ENCODE measurements around the gene ANKRD13B.

Gene ANKRD13B

GRCh38 chr17:29570521-29570920 is 22.4 kb upstream of the ANKRD13B start:
- peaks cover 7% of the 10 kb centered on the region for H3K4me1 ChIP-seq (ENCODE audit: control insufficient read depth, low read depth, low read length)
- peaks cover 46% of the 10 kb centered on the region for H3K27me3 ChIP-seq (ENCODE audit: control insufficient read depth, insufficient read depth, low read length)
- no peak overlapping the region for H3K9ac ChIP-seq (ENCODE audit: low read length)
- no peak overlapping the region for H3K27ac ChIP-seq (ENCODE audit: low read length)
- no peaks in the 10 kb centered on the region for H3K9me3 ChIP-seq (ENCODE audit: control insufficient read depth, low read depth, low read length)
- H3K36me3 ChIP-seq (ENCODE audit: control insufficient read depth, low read depth, low read length) = no peaks in the 10 kb centered on the region
- H3K4me3 ChIP-seq (ENCODE audit: low read length) = no peak overlapping the region

GRCh38 chr17:29571486-29571882 is 21.4 kb upstream of the ANKRD13B start:
- Histone ChIP-seq H3K36me3 (ENCODE audit: control insufficient read depth, low read depth, low read length) (peaks cover 6% of the 10 kb centered on the region), H3K27ac (ENCODE audit: low read length) (no peak overlapping the region), H3K4me1 (ENCODE audit: control insufficient read depth, low read depth, low read length) (peaks cover 3% of the 10 kb centered on the region), H3K27me3 (ENCODE audit: control insufficient read depth, insufficient read depth, low read length) (peaks cover 36% of the 10 kb centered on the region), H3K9me3 (ENCODE audit: control insufficient read depth, low read depth, low read length) (no peaks in the 10 kb centered on the region), H3K9ac (ENCODE audit: low read length) (no peak overlapping the region), H3K4me3 (ENCODE audit: low read length) (no peak overlapping the region)

- Histone ChIP-seq H3K4me1 (ENCODE audit: control insufficient read depth, low read depth, low read length) (peaks cover 3% of the 10 kb centered on the region), H3K4me3 (ENCODE audit: low read length) (no peak overlapping the region), H3K9me3 (ENCODE audit: control insufficient read depth, low read depth, low read length) (no peaks in the 10 kb centered on the region), H3K9ac (ENCODE audit: low read length) (no peak overlapping the region), H3K27ac (ENCODE audit: low read length) (no peak overlapping the region), H3K36me3 (ENCODE audit: control insufficient read depth, low read depth, low read length) (peaks cover 9% of the 10 kb centered on the region), H3K27me3 (ENCODE audit: control insufficient read depth, insufficient read depth, low read length) (peaks cover 31% of the 10 kb centered on the region)
These were observed 20.9 kb upstream of the ANKRD13B start for GRCh38 chr17:29571883-29572681.

- H3K9me3 ChIP-seq (ENCODE audit: control insufficient read depth, low read depth, low read length) = no peaks in the 10 kb centered on the region
- H3K27me3 ChIP-seq (ENCODE audit: control insufficient read depth, insufficient read depth, low read length) = peaks cover 23% of the 10 kb centered on the region
- H3K36me3 ChIP-seq (ENCODE audit: control insufficient read depth, low read depth, low read length) = peaks cover 18% of the 10 kb centered on the region
- H3K4me1 ChIP-seq (ENCODE audit: control insufficient read depth, low read depth, low read length) = peaks cover 3% of the 10 kb centered on the region
- H3K9ac ChIP-seq (ENCODE audit: low read length) = no peak overlapping the region
- H3K27ac ChIP-seq (ENCODE audit: low read length) = no peak overlapping the region
- no peak overlapping the region for H3K4me3 ChIP-seq (ENCODE audit: low read length)
These were observed 20.0 kb upstream of the ANKRD13B start for GRCh38 chr17:29572691-29573557.

- H3K4me1 ChIP-seq (ENCODE audit: control insufficient read depth, low read depth, low read length) = peaks cover 3% of the 10 kb centered on the region
- H3K4me3 ChIP-seq (ENCODE audit: low read length) = no peak overlapping the region
- peaks cover 19% of the 10 kb centered on the region for H3K27me3 ChIP-seq (ENCODE audit: control insufficient read depth, insufficient read depth, low read length)
- no peaks in the 10 kb centered on the region for H3K9me3 ChIP-seq (ENCODE audit: control insufficient read depth, low read depth, low read length)
- H3K27ac ChIP-seq (ENCODE audit: low read length) = no peak overlapping the region
- H3K9ac ChIP-seq (ENCODE audit: low read length) = no peak overlapping the region
- peaks cover 18% of the 10 kb centered on the region for H3K36me3 ChIP-seq (ENCODE audit: control insufficient read depth, low read depth, low read length)
These were observed 19.4 kb upstream of the ANKRD13B start for GRCh38 chr17:29573558-29573869.

- H3K27me3 ChIP-seq (ENCODE audit: control insufficient read depth, insufficient read depth, low read length) = peaks cover 18% of the 10 kb centered on the region
- no peak overlapping the region for H3K27ac ChIP-seq (ENCODE audit: low read length)
- no peak overlapping the region for H3K4me3 ChIP-seq (ENCODE audit: low read length)
- peaks cover 20% of the 10 kb centered on the region for H3K36me3 ChIP-seq (ENCODE audit: control insufficient read depth, low read depth, low read length)
- H3K9ac ChIP-seq (ENCODE audit: low read length) = no peak overlapping the region
- H3K9me3 ChIP-seq (ENCODE audit: control insufficient read depth, low read depth, low read length) = no peaks in the 10 kb centered on the region
- peaks cover 3% of the 10 kb centered on the region for H3K4me1 ChIP-seq (ENCODE audit: control insufficient read depth, low read depth, low read length)
These were observed 18.8 kb upstream of the ANKRD13B start for GRCh38 chr17:29573871-29574731.

GRCh38 chr17:29574732-29575510 is 18.0 kb upstream of the ANKRD13B start:
- H3K9me3 ChIP-seq (ENCODE audit: control insufficient read depth, low read depth, low read length) = no peaks in the 10 kb centered on the region
- no peak overlapping the region for H3K9ac ChIP-seq (ENCODE audit: low read length)
- H3K27ac ChIP-seq (ENCODE audit: low read length) = no peak overlapping the region
- no peaks in the 10 kb centered on the region for H3K4me1 ChIP-seq (ENCODE audit: control insufficient read depth, low read depth, low read length)
- H3K27me3 ChIP-seq (ENCODE audit: control insufficient read depth, insufficient read depth, low read length) = peaks cover 11% of the 10 kb centered on the region
- peaks cover 22% of the 10 kb centered on the region for H3K36me3 ChIP-seq (ENCODE audit: control insufficient read depth, low read depth, low read length)
- H3K4me3 ChIP-seq (ENCODE audit: low read length) = no peak overlapping the region

GRCh38 chr17:29575511-29576213 is 17.3 kb upstream of the ANKRD13B start:
- Histone ChIP-seq H3K9me3 (ENCODE audit: control insufficient read depth, low read depth, low read length) (no peaks in the 10 kb centered on the region), H3K27me3 (ENCODE audit: control insufficient read depth, insufficient read depth, low read length) (peaks cover 11% of the 10 kb centered on the region), H3K4me3 (ENCODE audit: low read length) (no peak overlapping the region), H3K9ac (ENCODE audit: low read length) (no peak overlapping the region), H3K27ac (ENCODE audit: low read length) (no peak overlapping the region), H3K36me3 (ENCODE audit: control insufficient read depth, low read depth, low read length) (peaks cover 22% of the 10 kb centered on the region), H3K4me1 (ENCODE audit: control insufficient read depth, low read depth, low read length) (no peaks in the 10 kb centered on the region)

- no peaks in the 10 kb centered on the region for H3K9me3 ChIP-seq (ENCODE audit: control insufficient read depth, low read depth, low read length)
- no peaks in the 10 kb centered on the region for H3K4me1 ChIP-seq (ENCODE audit: control insufficient read depth, low read depth, low read length)
- H3K27ac ChIP-seq (ENCODE audit: low read length) = no peak overlapping the region
- H3K36me3 ChIP-seq (ENCODE audit: control insufficient read depth, low read depth, low read length) = peaks cover 22% of the 10 kb centered on the region
- no peak overlapping the region for H3K4me3 ChIP-seq (ENCODE audit: low read length)
- peaks cover 10% of the 10 kb centered on the region for H3K27me3 ChIP-seq (ENCODE audit: control insufficient read depth, insufficient read depth, low read length)
- no peak overlapping the region for H3K9ac ChIP-seq (ENCODE audit: low read length)
These were observed 16.5 kb upstream of the ANKRD13B start for GRCh38 chr17:29576214-29577000.

GRCh38 chr17:29577001-29577370 is 15.9 kb upstream of the ANKRD13B start:
- Histone ChIP-seq H3K4me1 (ENCODE audit: control insufficient read depth, low read depth, low read length) (no peaks in the 10 kb centered on the region), H3K4me3 (ENCODE audit: low read length) (no peak overlapping the region), H3K27ac (ENCODE audit: low read length) (no peak overlapping the region), H3K9ac (ENCODE audit: low read length) (no peak overlapping the region), H3K36me3 (ENCODE audit: control insufficient read depth, low read depth, low read length) (peaks cover 22% of the 10 kb centered on the region), H3K27me3 (ENCODE audit: control insufficient read depth, insufficient read depth, low read length) (peaks cover 4% of the 10 kb centered on the region), H3K9me3 (ENCODE audit: control insufficient read depth, low read depth, low read length) (no peaks in the 10 kb centered on the region)

Data from iPS-18a (cell line).